ENCODE measurements around the gene C1orf50. TPM values are rescaled to one million over a fixed set of nuclear protein-coding genes. Genes with fewer than 3 reads are reported as not detected.

Gene C1orf50
- total RNA-seq, 1 experiment from 2014 or later: 3.4 TPM

DNA sequence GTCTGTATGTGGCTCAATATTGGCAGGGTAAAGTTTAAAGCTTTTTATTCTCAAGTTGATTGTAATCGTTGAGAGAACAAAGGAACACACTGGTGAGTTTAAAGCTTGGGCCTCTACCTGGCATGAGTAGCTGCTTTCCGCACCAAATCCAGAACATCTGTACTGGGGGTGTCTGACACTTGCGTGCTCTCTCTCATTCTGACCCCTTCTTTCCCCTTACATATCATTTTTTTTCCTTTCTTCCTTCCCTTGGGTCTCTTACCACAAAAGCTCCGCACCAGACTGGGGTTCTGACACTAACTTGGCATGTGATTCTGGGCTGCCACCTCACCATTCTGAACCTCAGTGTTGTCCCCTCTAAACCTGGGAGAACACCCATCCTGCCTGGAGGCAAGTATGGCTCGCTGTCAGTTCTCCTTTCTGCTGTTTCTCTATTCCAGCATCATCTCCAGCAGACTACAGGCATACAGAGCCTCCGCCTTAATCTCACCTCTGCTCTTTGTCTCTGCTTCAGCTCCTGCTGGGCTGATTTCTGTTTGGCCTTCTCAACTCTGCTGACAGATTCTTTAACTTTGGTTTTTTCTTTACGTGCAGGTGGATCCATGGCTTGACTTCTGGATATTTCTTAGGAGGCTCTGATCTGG is 49.0 kb downstream of the C1orf50 start:
- Histone ChIP-seq H4K20me1 (ENCODE audit: low read length) (no peaks in the 10 kb centered on the region), H3K9me3 (ENCODE audit: low read length) (no peaks in the 10 kb centered on the region), H3K79me2 (ENCODE audit: low read length) (0 out of 2 replicates have a peak, but pooled peaks cover 3% of the 10 kb centered on the region), H3K4me2 (ENCODE audit: low read length) (peak overlapping the region; percentile 89), H3K9me2 (replicated peaks; ENCODE audit: low read length) (no peaks in the 10 kb centered on the region), H3K4me1 (ENCODE audit: insufficient read depth, low read length) (peaks cover 14% of the 10 kb centered on the region), H3K36me3 (ENCODE audit: low read depth, low read length) (no peaks in the 10 kb centered on the region; the same call in 1 of the 2 replicates), H3K27ac (ENCODE audit: low read length) (no peak overlapping the region), H2AFZ (ENCODE audit: low read length) (peak overlapping the region; percentile 92), H3K4me3 (ENCODE audit: low read length) (peak overlapping the region; percentile 86), H3K9ac (ENCODE audit: low read length) (peak overlapping the region; percentile 98), H3F3A (ENCODE audit: low read length, unreplicated experiment) (no peaks in the 10 kb centered on the region), H3K27me3 (ENCODE audit: low read length) (no peaks in the 10 kb centered on the region)
- TF ChIP-seq, protein P1, sequence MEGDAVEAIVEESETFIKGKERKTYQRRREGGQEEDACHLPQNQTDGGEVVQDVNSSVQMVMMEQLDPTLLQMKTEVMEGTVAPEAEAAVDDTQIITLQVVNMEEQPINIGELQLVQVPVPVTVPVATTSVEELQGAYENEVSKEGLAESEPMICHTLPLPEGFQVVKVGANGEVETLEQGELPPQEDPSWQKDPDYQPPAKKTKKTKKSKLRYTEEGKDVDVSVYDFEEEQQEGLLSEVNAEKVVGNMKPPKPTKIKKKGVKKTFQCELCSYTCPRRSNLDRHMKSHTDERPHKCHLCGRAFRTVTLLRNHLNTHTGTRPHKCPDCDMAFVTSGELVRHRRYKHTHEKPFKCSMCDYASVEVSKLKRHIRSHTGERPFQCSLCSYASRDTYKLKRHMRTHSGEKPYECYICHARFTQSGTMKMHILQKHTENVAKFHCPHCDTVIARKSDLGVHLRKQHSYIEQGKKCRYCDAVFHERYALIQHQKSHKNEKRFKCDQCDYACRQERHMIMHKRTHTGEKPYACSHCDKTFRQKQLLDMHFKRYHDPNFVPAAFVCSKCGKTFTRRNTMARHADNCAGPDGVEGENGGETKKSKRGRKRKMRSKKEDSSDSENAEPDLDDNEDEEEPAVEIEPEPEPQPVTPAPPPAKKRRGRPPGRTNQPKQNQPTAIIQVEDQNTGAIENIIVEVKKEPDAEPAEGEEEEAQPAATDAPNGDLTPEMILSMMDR (conservative IDR thresholded peaks at IDR 0.05; ENCODE audit: low read depth, low read length): no peak
- TF ChIP-seq EZH2 (IDR thresholded peaks at IDR 0.05; ENCODE audit: low read length, unreplicated experiment): no peak
- no peak for TF ChIP-seq EZH2phosphoT487 (IDR thresholded peaks at IDR 0.05; ENCODE audit: borderline replicate concordance, low read length)
- intact Hi-C loops (cut with micrococcal nuclease): loop anchor here (5.0 kb wide), 1 partner anchor 49 kb away; the partner anchor contains the start of genes C1orf50 and P3H1
- BruUV-seq (replicated peaks): TSS peak; percentile 68
- ATAC-seq: peak; percentile 8
- DNase-seq: peak; percentile 14
- ChIA-PET POLR2A (ENCODE audit: unreplicated experiment) (interaction anchor here (0.6 kb wide), 1 partner anchor 39 kb away, joined by 4 read pairs; no protein-coding TSS in a partner anchor), CTCF (no interaction called here)

DNA sequence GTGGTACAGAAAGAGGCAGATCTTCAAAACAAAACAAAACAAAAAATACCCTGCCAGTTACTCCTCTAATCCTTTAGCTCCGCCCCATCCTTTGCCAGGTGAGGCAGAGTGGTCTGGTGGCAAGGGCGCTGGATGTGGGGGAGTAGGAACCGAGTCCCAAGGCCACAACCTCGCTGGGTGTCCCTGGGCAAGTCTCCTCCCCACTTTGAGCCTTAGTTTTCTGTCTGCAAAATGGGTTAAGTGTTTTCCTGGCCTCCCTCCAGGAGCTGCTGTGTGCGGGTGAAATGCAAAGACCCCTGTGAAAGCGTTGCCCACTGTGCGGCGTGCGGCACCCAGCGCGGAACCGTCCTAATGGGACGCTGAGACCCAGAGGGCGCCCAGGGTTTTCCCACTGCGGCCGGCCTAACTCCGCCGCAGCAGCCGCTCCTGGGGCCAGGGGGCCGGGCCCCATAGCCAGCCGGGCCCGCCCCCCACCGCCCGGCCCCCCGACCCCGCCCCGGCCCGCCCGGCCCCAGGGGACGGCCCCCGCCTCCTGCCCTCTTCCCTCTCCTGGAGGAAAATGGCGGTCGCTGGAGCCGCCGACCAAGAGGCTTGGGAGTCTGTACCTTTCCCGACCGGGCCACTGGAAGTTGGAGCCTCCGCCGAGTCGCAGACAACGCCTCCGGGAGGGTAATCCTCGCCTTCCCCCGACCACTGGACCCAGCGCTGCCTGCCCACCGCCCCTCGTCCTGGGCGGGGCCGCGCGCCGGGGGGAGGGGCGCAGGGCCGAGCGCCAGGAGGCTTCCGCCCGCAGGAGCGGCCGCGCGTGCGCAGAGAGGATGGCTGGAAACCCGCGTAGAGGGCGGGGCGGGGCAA is 49.8 kb downstream of the C1orf50 start, which contains the start of the genes ERMAP and SVBP:
Gene ERMAP, plus strand, starts transcription at position 538 of the 855 bp plus-strand sequence. CDS start 13,327 bp downstream, outside the sequence.
Gene SVBP, minus strand, starts transcription at position 813 of the 855 bp plus-strand sequence. CDS start 853 bp downstream, outside the sequence.
- peak within 1 kb of the TSS; percentile 89 for H3K4me2 ChIP-seq (ENCODE audit: low read length)
- 0 out of 2 replicates have a peak, but pooled peaks cover 3% of the 10 kb centered on the region for H3K79me2 ChIP-seq (ENCODE audit: low read length)
- peak; percentile 83 for DNase-seq
- ATAC-seq: peak; percentile 91
- H3K4me1 ChIP-seq (ENCODE audit: insufficient read depth, low read length): peaks cover 14% of the 10 kb centered on the region
- no peaks in the 10 kb centered on the region for H3F3A ChIP-seq (ENCODE audit: low read length, unreplicated experiment)
- ChIA-PET CTCF (no interaction called here), POLR2A (ENCODE audit: unreplicated experiment) (interaction anchor here (0.6 to 1.4 kb wide), 4 partner anchors 29 to 1279 kb away, joined by 3 to 4 read pairs (median 4); partner anchors contain the start of gene ZNF691)
- H3K9me2 ChIP-seq (replicated peaks; ENCODE audit: low read length): no peaks in the 10 kb centered on the region
- H4K20me1 ChIP-seq (ENCODE audit: low read length): no peaks in the 10 kb centered on the region
- TF ChIP-seq EZH2phosphoT487 (IDR thresholded peaks at IDR 0.05; ENCODE audit: borderline replicate concordance, low read length): no peak
- TF ChIP-seq, protein P1 (conservative IDR thresholded peaks at IDR 0.05; ENCODE audit: low read depth, low read length): no peak
- no peak for TF ChIP-seq EZH2 (IDR thresholded peaks at IDR 0.05; ENCODE audit: low read length, unreplicated experiment)
- intact Hi-C loops (cut with micrococcal nuclease): loop anchor here (5.0 kb wide), 1 partner anchor 50 kb away; the partner anchor contains the start of genes C1orf50 and P3H1
- no peaks in the 10 kb centered on the region for H3K27me3 ChIP-seq (ENCODE audit: low read length)
- H2AFZ ChIP-seq (ENCODE audit: low read length): peak within 1 kb of the TSS; percentile 93
- H3K27ac ChIP-seq (ENCODE audit: low read length): peak within 1 kb of the TSS; percentile 97
- H3K36me3 ChIP-seq (ENCODE audit: low read depth, low read length): no peaks in the 10 kb centered on the region; the same call in 1 of the 2 replicates
- peak within 1 kb of the TSS; percentile 86 for H3K4me3 ChIP-seq (ENCODE audit: low read length)
- no TSS peak for BruUV-seq (replicated peaks)
- H3K9me3 ChIP-seq (ENCODE audit: low read length): no peaks in the 10 kb centered on the region
- H3K9ac ChIP-seq (ENCODE audit: low read length): peak within 1 kb of the TSS; percentile 98

All from PC-3 (cell line).